GM15510 (cell line): ENCODE data around the gene TMEM208.

ENCODE experiments used
- POLR2A ChIP-seq: IDR thresholded peaks from 3 replicates; pipeline ENCODE4 v1.6.1; 2011; ENCODE audit warnings: borderline replicate concordance; ENCODE audit not compliant: insufficient read length; ENCODE audit errors: extremely low read depth

Gene TMEM208

GRCh38 chr16:67187175-67187890 is 39.6 kb upstream of the TMEM208 start:
- no peak for TF ChIP-seq POLR2A

- TF ChIP-seq POLR2A, result no peak
These were observed 38.6 kb upstream of the TMEM208 start for GRCh38 chr16:67188323-67188722.

- no peak for TF ChIP-seq POLR2A
These were observed 38.1 kb upstream of the TMEM208 start for GRCh38 chr16:67188798-67189197.

GRCh38 chr16:67190041-67190440 is 36.9 kb upstream of the TMEM208 start, which contains the start of gene EXOC3L1:
TSS of gene EXOC3L1 (minus strand) at chr16:67190136. CDS start at chr16:67189676, 460 bp downstream.
- no peak for TF ChIP-seq POLR2A

- no peak for TF ChIP-seq POLR2A
These were observed 36.2 kb upstream of the TMEM208 start for GRCh38 chr16:67190448-67191399.

- no peak for TF ChIP-seq POLR2A
These were observed 35.4 kb upstream of the TMEM208 start for GRCh38 chr16:67191411-67191994.

GRCh38 chr16:67191995-67192681 is 34.8 kb upstream of the TMEM208 start, which contains the start of gene E2F4:
TSS of gene E2F4 (plus strand) at chr16:67192155. CDS start at chr16:67192228, 73 bp downstream.
- peak; percentile 83 for TF ChIP-seq POLR2A

GRCh38 chr16:67192781-67193361 is 34.1 kb upstream of the TMEM208 start:
- TF ChIP-seq POLR2A, result no peak

GRCh38 chr16:67193536-67193935 is 33.4 kb upstream of the TMEM208 start:
- no peak for TF ChIP-seq POLR2A

- no peak for TF ChIP-seq POLR2A
These were observed 32.7 kb upstream of the TMEM208 start for GRCh38 chr16:67194260-67194659.

- no peak for TF ChIP-seq POLR2A
These were observed 31.3 kb upstream of the TMEM208 start for GRCh38 chr16:67195676-67196075.

GRCh38 chr16:67196881-67197280 is 30.0 kb upstream of the TMEM208 start:
- no peak for TF ChIP-seq POLR2A

- TF ChIP-seq POLR2A, result no peak
These were observed 29.2 kb upstream of the TMEM208 start for GRCh38 chr16:67197704-67198103.

- TF ChIP-seq POLR2A, result no peak
These were observed 28.6 kb upstream of the TMEM208 start for GRCh38 chr16:67198238-67198734.

- no peak for TF ChIP-seq POLR2A
These were observed 27.7 kb upstream of the TMEM208 start, which contains the start of gene ELMO3 for GRCh38 chr16:67199011-67199807. TSS of gene ELMO3 (plus strand) at chr16:67199131. CDS start at chr16:67199327, 196 bp downstream.
